Choroid plexus epithelial cell (primary cell): ENCODE results near the gene C16orf74.

Experiments used
- DNase-seq: peaks from one replicate; pipeline ENCODE4 v3.0.0-alpha.2; 2010; ENCODE audit warnings: low read depth
- H3K4me3 ChIP-seq: 2 replicates; pipeline ENCODE4 v1.5.1; 2011; ENCODE audit warnings: low read depth, mild to moderate bottlenecking, control low read depth, low read length, moderate library complexity
- CTCF ChIP-seq: conservative IDR thresholded peaks from 2 replicates; pipeline ENCODE4 v1.5.1; 2011; ENCODE audit warnings: low read depth, mild to moderate bottlenecking, control low read depth, inconsistent platforms, low read length, moderate library complexity

Gene C16orf74

GRCh38 chr16:85719605-85720301 lies 31.1 kb downstream of the C16orf74 start:
- H3K4me3 ChIP-seq: no peak overlapping the region
- no peak for TF ChIP-seq CTCF
- no peak for DNase-seq

- DNase-seq: peak; percentile 13
- H3K4me3 ChIP-seq: no peak overlapping the region
- TF ChIP-seq CTCF: peak; percentile 78
Measured at GRCh38 chr16:85718682-85719081, 32.2 kb downstream of the C16orf74 start.

GRCh38 chr16:85718153-85718477 lies 32.8 kb downstream of the C16orf74 start:
- DNase-seq: no peak
- no peak overlapping the region for H3K4me3 ChIP-seq
- no peak for TF ChIP-seq CTCF

- peak; percentile 64 for DNase-seq
- H3K4me3 ChIP-seq: no peak overlapping the region
- TF ChIP-seq CTCF: peak; percentile 72
Measured at GRCh38 chr16:85717393-85718152, 33.3 kb downstream of the C16orf74 start.

- no peak overlapping the region for H3K4me3 ChIP-seq
- DNase-seq: no peak
- TF ChIP-seq CTCF: no peak
Measured at GRCh38 chr16:85716680-85717038, 34.2 kb downstream of the C16orf74 start.

GRCh38 chr16:85716022-85716679 lies 34.7 kb downstream of the C16orf74 start:
- no peak for TF ChIP-seq CTCF
- no peak for DNase-seq
- H3K4me3 ChIP-seq: no peak overlapping the region
